ENCODE data around the gene SEZ6L. TPM values are rescaled to one million over a fixed set of nuclear protein-coding genes. Genes with fewer than 3 reads are reported as not detected.

The SEZ6L gene
- polyA plus RNA-seq, 1 donor from 2014 or later: 31.9 TPM

DNA sequence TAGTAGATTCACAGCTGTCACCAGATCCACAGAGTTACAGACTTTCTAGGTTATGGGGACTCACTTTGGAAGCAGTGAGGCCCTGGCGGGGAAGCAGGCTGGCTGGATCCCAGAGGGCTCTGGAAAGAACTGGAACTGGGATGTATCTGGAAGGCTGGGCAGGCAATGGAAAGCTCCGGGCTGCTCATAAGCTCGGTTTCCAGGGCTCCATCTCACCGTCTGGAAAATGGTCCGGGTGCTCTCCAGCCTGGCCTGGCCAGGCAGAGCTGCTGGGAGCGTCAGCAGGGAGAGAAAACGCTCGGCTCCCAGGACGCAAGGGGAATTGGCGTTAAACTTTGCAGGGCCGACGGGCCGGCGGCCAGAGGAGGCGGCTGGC, 335 bp upstream of the SEZ6L start:
- Histone ChIP-seq H3K9me3 (ENCODE audit: low read length) (no peaks in the 10 kb centered on the region), H3K79me2 (replicated peaks; ENCODE audit: insufficient read depth, low read length) (no peaks in the 10 kb centered on the region), H3K36me3 (ENCODE audit: insufficient read depth, low read length) (no peaks in the 10 kb centered on the region), H2AFZ (ENCODE audit: low read depth, low read length) (no peak overlapping the region), H3K27ac (ENCODE audit: low read length) (peak overlapping the region; percentile 48), H3K9ac (ENCODE audit: low read length) (peak overlapping the region; percentile 80), H3F3A (ENCODE audit: insufficient read depth, low read length, poor library complexity, severe bottlenecking) (peaks cover 3% of the 10 kb centered on the region), H3K9me2 (ENCODE audit: insufficient read depth, low read length) (no peaks in the 10 kb centered on the region), H4K20me1 (ENCODE audit: insufficient read depth) (no peaks in the 10 kb centered on the region), H3K27me3 (ENCODE audit: insufficient read depth, low read depth, low read length) (peaks cover 8% of the 10 kb centered on the region), H3K4me3 (ENCODE audit: low read length) (peak overlapping the region; percentile 88), H3K4me2 (ENCODE audit: low read length) (peak overlapping the region; percentile 21)
- TF ChIP-seq TAF1 (IDR thresholded peaks at IDR 0.05; ENCODE audit: low read depth) (no peak), EZH2 (IDR thresholded peaks at IDR 0.05; ENCODE audit: borderline replicate concordance, insufficient read depth, low read length, poor library complexity, severe bottlenecking) (no peak), SMC3 (conservative IDR thresholded peaks at IDR 0.05; ENCODE audit: poor library complexity) (no peak), POLR2AphosphoS5 (IDR thresholded peaks at IDR 0.05) (no peak), MXI1 (conservative IDR thresholded peaks at IDR 0.05; ENCODE audit: poor library complexity, severe bottlenecking) (no peak), RAD21 (conservative IDR thresholded peaks at IDR 0.05) (no peak), EP300 (conservative IDR thresholded peaks at IDR 0.05; ENCODE audit: poor library complexity, severe bottlenecking) (no peak)
- TF ChIP-seq, protein P1, sequence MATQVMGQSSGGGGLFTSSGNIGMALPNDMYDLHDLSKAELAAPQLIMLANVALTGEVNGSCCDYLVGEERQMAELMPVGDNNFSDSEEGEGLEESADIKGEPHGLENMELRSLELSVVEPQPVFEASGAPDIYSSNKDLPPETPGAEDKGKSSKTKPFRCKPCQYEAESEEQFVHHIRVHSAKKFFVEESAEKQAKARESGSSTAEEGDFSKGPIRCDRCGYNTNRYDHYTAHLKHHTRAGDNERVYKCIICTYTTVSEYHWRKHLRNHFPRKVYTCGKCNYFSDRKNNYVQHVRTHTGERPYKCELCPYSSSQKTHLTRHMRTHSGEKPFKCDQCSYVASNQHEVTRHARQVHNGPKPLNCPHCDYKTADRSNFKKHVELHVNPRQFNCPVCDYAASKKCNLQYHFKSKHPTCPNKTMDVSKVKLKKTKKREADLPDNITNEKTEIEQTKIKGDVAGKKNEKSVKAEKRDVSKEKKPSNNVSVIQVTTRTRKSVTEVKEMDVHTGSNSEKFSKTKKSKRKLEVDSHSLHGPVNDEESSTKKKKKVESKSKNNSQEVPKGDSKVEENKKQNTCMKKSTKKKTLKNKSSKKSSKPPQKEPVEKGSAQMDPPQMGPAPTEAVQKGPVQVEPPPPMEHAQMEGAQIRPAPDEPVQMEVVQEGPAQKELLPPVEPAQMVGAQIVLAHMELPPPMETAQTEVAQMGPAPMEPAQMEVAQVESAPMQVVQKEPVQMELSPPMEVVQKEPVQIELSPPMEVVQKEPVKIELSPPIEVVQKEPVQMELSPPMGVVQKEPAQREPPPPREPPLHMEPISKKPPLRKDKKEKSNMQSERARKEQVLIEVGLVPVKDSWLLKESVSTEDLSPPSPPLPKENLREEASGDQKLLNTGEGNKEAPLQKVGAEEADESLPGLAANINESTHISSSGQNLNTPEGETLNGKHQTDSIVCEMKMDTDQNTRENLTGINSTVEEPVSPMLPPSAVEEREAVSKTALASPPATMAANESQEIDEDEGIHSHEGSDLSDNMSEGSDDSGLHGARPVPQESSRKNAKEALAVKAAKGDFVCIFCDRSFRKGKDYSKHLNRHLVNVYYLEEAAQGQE (IDR thresholded peaks at IDR 0.05; ENCODE audit: borderline replicate concordance): no peak
- TF ChIP-seq, protein P2, sequence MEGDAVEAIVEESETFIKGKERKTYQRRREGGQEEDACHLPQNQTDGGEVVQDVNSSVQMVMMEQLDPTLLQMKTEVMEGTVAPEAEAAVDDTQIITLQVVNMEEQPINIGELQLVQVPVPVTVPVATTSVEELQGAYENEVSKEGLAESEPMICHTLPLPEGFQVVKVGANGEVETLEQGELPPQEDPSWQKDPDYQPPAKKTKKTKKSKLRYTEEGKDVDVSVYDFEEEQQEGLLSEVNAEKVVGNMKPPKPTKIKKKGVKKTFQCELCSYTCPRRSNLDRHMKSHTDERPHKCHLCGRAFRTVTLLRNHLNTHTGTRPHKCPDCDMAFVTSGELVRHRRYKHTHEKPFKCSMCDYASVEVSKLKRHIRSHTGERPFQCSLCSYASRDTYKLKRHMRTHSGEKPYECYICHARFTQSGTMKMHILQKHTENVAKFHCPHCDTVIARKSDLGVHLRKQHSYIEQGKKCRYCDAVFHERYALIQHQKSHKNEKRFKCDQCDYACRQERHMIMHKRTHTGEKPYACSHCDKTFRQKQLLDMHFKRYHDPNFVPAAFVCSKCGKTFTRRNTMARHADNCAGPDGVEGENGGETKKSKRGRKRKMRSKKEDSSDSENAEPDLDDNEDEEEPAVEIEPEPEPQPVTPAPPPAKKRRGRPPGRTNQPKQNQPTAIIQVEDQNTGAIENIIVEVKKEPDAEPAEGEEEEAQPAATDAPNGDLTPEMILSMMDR (IDR thresholded peaks at IDR 0.05; ENCODE audit: poor library complexity, severe bottlenecking): no peak

DNA sequence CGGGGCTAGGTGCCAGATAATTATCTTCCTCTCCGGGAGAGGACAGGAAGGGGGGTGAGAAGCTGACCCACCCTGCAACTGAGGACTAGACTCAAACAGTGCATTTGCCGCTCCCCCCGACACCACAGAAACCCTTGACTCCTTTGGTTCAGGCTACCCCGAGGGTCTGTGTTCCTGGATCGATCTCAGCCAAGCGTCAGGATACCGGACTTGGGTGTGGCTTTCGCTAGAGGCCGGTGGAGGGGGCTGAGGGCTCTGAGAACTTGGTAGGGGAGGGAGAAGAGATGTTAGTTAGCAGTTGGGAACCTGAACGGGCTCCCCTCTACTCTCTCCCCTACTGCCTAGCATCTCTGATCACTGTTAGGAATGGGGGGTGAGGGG, 840 bp downstream of the SEZ6L start:
- H3K27ac ChIP-seq (ENCODE audit: low read length): peak overlapping the region; percentile 48
- peak overlapping the region; percentile 80 for H3K9ac ChIP-seq (ENCODE audit: low read length)
- H3K9me2 ChIP-seq (ENCODE audit: insufficient read depth, low read length): no peaks in the 10 kb centered on the region
- no peaks in the 10 kb centered on the region for H3K9me3 ChIP-seq (ENCODE audit: low read length)
- H3K27me3 ChIP-seq (ENCODE audit: insufficient read depth, low read depth, low read length): peaks cover 8% of the 10 kb centered on the region
- no peaks in the 10 kb centered on the region for H4K20me1 ChIP-seq (ENCODE audit: insufficient read depth)
- H3K79me2 ChIP-seq (replicated peaks; ENCODE audit: insufficient read depth, low read length): no peaks in the 10 kb centered on the region
- H3K36me3 ChIP-seq (ENCODE audit: insufficient read depth, low read length): no peaks in the 10 kb centered on the region
- peaks cover 3% of the 10 kb centered on the region for H3F3A ChIP-seq (ENCODE audit: insufficient read depth, low read length, poor library complexity, severe bottlenecking)
- no peak overlapping the region for H2AFZ ChIP-seq (ENCODE audit: low read depth, low read length)
- H3K4me3 ChIP-seq (ENCODE audit: low read length): peak overlapping the region; percentile 88
- TF ChIP-seq POLR2AphosphoS5 (IDR thresholded peaks at IDR 0.05) (no peak), EP300 (conservative IDR thresholded peaks at IDR 0.05; ENCODE audit: poor library complexity, severe bottlenecking) (no peak), EZH2 (IDR thresholded peaks at IDR 0.05; ENCODE audit: borderline replicate concordance, insufficient read depth, low read length, poor library complexity, severe bottlenecking) (no peak), MXI1 (conservative IDR thresholded peaks at IDR 0.05; ENCODE audit: poor library complexity, severe bottlenecking) (no peak)
- TF ChIP-seq, protein P1 (IDR thresholded peaks at IDR 0.05; ENCODE audit: borderline replicate concordance): no peak
- peak overlapping the region; percentile 90 for H3K4me2 ChIP-seq (ENCODE audit: low read length)

All from neural cell (in vitro differentiated cells).